ENCODE results near the gene PCBP3.

The PCBP3 gene

DNA sequence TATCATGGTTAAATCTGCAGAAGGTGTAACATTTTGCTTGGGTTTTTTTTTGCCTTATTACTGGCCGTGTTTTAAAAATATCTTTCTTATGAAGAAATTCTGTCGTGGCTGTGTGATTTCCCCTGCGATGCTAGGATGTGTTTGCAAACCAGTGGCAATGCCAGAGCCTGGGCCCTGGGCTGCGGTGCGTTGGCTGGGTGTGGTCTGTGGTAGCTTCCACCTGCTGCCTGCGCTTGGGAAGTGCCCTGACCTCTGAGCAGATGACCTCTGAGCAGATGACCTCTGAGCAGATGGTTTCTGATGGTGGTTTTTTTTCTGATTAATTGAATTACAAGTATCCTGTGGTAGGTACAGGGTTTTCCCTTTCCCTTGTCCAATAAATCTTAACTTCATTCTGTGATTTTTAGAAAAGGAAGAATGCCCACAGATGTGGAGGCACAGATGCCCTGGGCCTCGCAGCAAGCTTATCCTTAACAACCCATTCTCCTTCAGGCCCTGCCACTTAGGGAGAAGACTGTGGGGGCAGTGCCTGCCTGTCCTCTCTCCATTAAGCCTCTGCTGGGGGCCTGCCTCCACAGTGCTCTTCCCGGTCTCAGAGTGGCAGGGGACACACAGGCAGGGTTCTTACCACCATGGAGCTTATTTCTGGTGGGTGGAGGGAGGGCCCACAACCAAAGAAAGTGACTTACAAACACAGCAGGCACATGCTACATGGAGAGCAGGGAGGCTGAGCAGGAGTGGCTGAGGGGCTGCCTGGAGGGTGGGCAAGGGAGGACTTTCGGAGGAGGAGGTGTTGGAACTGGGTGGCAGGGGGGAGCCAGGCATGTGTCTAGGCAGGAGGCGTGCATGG is 81.7 kb downstream of the PCBP3 start:
- no peak for DNase-seq (ENCODE audit: low read depth in 2 of 2)

GRCh38 chr21:45725844-45726200 is 82.3 kb downstream of the PCBP3 start:
- no peak for DNase-seq (ENCODE audit: low read depth in 2 of 2)

- DNase-seq (ENCODE audit: low read depth in 2 of 2): no peak
These were observed 82.9 kb downstream of the PCBP3 start for GRCh38 chr21:45726438-45726837.

- no peak for DNase-seq (ENCODE audit: low read depth in 2 of 2)
These were observed 83.9 kb downstream of the PCBP3 start for GRCh38 chr21:45727390-45727789.

DNA sequence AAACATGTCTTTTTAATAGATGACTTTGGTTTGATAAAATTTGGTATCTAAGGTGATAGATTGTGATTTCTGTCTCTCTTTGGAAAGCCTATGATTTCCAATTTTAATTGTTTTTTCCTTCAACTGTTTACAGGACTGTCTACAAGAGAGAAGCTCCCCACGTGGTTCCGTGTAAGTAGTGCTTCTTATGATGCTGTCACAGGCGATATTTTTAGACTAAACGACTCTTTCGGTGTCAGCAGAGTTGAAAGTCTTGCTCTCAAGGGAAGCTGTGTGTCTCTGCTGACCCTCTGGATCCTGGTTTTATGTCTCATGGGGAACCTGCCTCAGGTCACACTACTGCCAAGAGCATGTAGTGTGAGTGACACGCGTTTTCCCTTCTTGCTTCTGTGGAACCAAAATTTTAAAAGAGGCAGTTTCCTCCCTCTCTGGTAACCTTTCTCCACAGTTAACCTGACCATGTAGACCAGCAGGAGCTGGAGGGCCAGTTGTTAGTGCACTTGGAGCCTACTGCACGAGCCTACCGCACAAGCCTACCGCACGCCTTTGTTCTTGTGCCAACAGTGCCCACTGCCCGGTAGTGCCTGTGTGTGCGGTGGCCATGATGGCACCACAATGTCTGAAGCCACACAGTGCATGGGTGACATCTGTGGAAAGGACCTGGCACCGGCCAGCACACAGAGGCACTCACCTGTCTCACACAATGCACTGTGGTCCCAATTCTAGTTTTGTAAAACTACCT is 91.9 kb downstream of the PCBP3 start:
- no peak for DNase-seq (ENCODE audit: low read depth in 2 of 2)

GRCh38 chr21:45736042-45736689 is 92.6 kb downstream of the PCBP3 start:
- no peak for DNase-seq (ENCODE audit: low read depth in 2 of 2)

- DNase-seq (ENCODE audit: low read depth in 2 of 2): no peak
These were observed 93.4 kb downstream of the PCBP3 start for GRCh38 chr21:45736690-45737484.

DNA sequence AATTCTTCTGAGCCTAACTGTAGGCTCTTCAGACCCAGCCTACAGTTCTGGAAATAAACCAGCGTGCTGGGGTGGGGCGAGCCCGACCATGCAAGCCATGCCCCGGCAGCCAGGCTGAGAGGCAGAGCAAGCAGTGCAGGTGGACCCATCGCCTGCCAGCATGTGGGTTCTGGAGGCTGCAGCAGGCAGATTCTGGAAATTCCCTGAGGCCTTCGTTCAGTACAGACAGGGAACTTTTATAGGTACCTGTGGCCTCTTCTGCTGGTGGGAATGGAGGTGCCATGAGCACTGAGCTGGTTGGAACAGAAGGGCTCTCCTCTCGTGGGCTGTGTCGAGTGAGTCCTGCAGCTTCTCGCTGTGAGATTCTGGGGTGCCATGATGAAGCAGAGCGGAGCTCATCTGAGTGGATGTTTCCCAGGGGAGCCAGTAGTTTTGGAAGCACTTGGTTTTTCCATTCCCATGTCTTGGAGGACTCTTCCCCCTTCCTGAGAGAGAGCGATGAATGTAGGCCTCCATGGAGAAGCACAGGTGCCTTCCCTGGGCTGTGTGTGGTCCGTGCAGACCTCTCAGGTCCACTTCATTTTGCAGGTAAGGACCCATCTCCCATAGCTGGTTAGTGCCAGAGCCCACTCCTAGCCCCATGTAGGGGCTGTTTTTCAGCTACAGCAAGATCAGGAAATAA is 94.1 kb downstream of the PCBP3 start:
- no peak for DNase-seq (ENCODE audit: low read depth in 2 of 2)

DNA sequence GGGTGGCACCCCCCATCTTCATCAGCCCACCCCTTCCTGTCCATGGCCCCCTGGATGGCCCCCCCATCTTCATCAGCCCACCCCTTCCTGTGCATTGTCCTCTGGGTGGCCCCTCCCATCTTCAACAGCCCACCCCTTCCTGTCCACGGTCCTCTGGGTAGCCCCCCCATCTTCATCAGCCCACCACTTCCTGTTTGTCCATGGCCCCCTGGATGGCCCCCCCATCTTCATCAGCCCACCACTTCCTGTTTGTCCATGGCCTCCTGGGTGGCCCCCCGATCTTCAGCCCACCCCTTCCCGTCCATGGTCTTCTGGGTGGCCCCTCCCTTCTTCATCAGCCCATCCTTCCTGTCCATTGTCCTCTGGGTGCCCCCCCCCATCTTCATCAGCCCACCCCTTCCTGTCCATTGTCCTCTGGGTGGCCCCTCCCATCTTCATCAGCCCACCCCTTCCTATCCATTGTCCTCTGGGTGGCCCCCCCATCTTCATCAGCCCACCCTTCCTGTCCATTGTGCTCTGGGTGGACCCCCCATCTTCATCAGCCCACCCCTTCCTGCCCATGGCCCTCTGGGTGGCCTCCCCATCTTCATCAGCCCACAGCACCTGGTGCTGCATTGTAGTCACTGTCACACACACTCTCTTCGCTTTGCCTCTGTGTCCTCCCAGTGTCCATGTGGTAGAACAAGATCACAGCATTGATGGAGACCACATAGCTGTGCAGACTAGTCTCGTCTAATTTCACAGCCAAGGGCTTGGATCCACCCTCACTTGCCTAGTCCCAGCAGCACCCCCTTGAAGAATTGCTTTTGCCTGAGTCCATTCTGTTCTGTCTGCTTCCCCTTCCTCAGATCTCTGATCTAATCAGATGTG is 95.9 kb downstream of the PCBP3 start:
- no peak for DNase-seq (ENCODE audit: low read depth in 2 of 2)

DNA sequence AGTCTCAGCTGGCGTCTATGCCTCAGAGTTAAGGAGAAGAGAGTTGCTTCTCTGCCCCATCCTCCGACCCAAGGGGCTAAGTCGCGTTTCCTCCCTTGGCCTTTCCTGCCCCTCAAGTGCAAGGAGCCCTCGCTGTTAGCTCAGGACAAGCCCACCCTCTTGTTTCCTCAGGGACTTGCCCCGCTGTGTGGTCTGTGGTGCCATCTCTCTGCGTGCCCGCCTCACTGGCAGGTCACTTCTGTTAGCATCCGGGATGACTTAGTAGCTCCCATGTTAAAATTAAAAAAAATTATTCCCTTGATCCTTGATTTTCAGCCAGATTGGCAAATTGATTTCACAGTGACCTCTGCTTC is 96.5 kb downstream of the PCBP3 start:
- DNase-seq (ENCODE audit: low read depth in 2 of 2): no peak

DNA sequence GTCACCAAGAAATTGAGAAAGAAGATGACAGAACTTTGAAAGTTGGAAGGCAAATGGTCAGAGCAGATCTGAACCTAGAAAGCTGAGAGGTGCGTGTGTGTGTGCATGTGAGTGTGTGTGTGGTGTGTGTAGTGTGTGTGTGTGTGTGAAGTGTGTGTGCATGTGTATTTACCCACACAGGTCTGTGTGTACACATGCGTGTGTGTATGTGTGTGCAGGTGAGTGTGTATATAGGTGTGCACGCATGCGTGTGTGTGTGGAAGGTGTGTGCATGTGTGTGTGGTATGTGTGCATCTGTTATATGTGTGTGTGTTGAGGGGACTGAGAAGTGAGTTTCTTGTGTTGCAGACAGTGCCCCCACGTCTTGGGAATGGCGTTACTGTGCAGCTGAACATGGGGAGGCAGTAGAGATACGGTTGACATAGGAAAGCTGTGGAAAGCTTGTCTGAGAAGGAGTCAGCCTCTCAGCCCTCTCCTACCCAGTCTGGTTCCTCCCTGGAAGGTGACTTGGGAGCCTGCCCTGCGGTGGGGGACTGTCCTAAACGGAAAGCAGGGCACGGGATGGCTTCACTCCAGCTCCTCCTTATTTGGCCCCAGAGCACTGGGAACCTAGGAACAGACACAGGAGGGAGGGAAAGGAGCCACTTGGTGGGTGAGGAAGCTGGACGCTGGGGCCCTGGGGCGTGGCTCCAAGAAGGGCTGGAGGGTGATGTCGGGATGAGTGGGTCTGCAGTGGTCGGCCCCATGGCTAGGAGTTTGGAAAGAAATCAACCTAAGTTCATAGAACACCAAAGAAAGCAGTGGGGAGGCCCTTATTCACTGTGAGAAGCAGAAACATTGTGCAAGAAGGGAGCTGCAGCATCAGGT is 97.2 kb downstream of the PCBP3 start:
- DNase-seq (ENCODE audit: low read depth in 2 of 2): no peak

GRCh38 chr21:45741691-45742090 is 98.2 kb downstream of the PCBP3 start:
- DNase-seq (ENCODE audit: low read depth in 2 of 2): no peak

DNA sequence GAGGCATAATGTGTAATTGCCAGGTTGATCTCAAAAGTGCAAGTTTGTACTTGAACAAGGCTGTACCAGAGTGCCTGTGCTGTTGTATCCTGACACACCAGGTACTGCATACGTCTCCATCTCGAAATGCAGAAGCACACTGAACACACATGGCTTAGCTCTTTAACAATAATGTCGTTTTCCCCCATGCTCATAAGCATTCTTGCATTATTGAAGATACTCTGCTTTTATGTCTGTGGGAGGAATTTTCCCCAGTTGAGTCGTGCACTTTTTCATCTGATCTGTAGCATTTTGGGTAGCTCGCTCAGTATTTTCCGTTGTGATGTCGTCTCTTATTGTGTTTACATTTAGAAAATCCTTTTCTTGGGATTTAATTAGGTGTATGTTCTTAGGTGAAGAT is 98.7 kb downstream of the PCBP3 start:
- no peak for DNase-seq (ENCODE audit: low read depth in 2 of 2)

GRCh38 chr21:45745256-45745655 is 101.7 kb downstream of the PCBP3 start:
- no peak for DNase-seq (ENCODE audit: low read depth in 2 of 2)

DNA sequence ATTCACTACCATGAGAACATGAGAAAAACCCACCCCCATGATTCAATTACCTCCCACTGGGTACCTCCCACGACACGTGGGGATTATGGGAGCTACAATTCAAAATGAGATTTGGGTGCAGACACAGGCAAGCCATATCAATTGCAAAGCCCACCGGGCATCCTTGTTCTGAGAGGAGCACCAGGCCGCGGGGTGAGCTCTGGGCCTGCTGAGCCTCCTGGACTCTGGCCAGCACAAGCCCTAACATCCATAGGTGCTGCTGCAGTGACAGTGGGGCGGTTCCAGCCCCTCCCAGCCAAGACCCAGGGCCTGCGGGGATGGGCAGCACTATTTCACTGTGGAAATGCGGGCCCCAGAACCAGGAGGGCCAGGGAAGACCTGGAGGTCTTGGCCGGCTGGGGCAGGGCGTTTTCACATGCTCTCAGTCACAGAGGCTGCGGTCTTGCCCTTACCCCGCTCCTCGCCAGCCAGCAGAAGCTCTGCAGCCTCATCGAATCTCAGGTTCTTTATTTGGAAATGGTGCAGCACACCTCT is 103.8 kb downstream of the PCBP3 start:
- DNase-seq (ENCODE audit: low read depth in 2 of 2): no peak

DNA sequence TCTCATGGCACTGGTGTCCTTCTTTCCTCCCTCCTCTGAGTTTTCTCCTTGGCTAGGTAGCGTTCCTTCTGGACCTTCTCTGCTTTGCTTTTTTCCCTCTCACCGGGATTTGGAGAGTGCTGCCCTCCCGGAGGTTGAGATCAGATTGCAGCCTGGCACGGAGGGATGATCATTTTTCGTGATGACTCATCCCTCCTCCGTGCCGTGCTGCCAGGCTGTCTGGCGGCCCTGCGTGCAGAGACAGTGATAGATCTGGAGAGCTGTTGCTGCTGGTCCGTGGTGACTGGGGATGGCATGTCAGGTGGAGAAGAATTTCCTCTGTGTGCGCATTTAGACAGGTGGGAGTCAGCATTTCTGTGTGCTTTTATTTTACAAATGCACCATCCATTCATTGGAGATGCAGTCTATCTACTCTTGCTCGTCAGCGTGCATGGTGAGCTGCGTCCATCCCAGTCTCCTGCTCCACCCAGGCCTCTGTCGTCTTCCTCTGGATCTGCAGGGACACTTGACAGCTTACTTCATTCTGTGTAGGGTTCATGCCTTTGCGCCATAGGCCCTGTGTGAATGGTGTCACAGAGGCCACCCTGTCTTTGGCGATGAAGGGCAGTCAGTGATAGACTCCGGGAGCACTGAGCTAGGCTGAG is 104.4 kb downstream of the PCBP3 start:
- DNase-seq (ENCODE audit: low read depth in 2 of 2): no peak

DNA sequence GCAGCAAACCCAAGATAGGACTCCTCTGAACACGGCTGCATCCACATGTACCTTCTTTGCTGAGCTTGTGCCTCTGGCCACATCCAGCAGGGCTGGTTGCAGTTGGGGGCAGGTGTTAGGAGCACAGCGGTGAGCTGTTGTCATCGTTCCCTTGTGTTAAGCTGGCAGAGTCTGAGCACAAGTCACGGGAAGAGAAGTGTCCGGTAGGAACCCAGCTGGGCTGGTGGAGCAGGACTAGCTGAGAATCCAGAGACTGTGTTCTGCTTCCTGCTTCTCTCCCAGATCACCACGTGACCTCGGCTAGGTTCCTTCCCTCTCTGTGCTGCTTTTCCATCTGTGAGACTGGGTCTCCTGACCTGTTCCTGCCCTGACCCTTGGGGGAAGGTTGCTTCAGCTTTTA is 105.1 kb downstream of the PCBP3 start:
- no peak for DNase-seq (ENCODE audit: low read depth in 2 of 2)

- DNase-seq (ENCODE audit: low read depth in 2 of 2): no peak
These were observed 106.4 kb downstream of the PCBP3 start for GRCh38 chr21:45749974-45750373.

DNA sequence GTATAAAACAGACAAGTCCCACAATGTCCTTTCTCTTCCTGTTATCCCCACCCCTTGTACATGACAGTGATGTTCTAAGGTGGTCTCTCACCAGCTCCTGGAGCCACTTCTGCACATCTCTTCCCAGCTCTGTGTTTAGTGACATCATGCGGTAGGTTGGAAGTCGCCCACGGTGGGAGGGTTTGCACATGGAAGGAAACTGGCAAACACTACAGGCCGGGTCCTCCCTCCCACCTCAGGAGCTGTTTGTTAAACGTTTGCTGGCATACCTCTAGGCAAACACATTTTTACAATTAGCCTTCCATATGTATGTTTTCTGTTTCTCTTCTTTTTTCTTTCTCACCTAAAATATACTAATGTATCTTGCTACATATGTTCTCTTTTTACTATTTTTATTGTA is 107.4 kb downstream of the PCBP3 start:
- DNase-seq (ENCODE audit: low read depth in 2 of 2): no peak

Data from activated CD4-positive, alpha-beta T cell treated with anti-CD3 and anti-CD28 coated beads for 24 hours (primary cell).